Epithelial cell of esophagus (primary cell): ENCODE results near the gene UNC13C.

Source experiments
- DNase-seq: peaks from one replicate; pipeline ENCODE4 v3.0.0; 2010; ENCODE audit warnings: low read depth
- H3K4me3 ChIP-seq: 2 replicates; pipeline ENCODE4 v1.5.1; 2011; ENCODE audit warnings: mild to moderate bottlenecking, low read length, control low read depth
- CTCF ChIP-seq: IDR thresholded peaks from 2 replicates; pipeline ENCODE4 v1.5.1; 2011; ENCODE audit warnings: low read depth, mild to moderate bottlenecking, low read length, control low read depth, inconsistent platforms; ENCODE audit not compliant: insufficient read depth; ENCODE audit errors: missing control alignments

UNC13C gene

DNA sequence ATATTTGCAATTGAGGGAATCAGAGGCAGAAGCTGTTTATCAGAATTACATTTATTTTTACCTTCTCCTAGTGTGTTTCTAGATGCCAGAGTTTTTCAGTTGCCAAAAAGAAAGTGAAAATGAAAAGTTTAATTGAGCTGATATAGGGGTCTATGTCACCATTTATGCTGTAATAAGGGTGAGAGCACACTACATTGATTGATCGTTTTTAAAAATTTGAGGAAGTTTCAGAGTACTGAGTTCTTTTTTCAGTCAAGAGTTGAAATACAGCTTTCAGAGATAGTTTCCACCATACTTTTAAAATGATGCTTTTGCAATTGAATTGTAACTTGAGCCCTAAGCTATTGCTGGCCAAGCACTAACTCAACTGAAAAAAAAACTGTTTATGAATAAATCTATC, 326.9 kb downstream of the UNC13C start:
- no peak overlapping the region for H3K4me3 ChIP-seq
- TF ChIP-seq CTCF = no peak
- no peak for DNase-seq

DNA sequence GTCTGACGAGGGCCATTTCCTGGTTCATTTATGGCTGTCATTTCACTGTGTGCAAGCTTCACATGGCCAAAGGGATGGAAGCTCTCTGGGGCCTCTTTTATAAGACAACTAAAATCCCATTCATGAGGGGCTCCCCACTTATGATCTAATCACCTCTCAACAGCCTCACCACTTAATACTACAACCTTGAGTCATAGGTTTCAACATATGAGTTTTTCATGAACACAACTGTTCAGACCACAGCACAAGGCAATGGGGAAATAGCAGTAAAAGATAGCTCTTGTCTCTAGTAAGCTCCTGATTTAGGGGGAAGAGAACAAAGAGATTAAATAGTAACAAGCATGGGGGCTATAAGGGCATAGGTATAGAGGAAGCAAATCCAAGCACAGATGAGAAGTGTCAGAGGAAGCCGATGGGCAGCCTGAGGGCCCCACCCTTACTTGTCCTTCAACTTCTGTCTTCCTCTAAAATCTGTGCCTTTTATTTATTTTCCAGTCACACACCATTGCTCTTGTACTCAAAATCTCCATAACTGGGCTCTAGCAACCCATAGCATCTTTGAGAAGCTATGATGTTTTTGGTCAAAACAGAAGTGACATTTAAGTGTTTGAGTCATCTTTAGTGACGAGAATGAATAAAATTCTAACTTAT, 329.1 kb downstream of the UNC13C start:
- no peak overlapping the region for H3K4me3 ChIP-seq
- no peak for DNase-seq
- TF ChIP-seq CTCF = no peak

DNA sequence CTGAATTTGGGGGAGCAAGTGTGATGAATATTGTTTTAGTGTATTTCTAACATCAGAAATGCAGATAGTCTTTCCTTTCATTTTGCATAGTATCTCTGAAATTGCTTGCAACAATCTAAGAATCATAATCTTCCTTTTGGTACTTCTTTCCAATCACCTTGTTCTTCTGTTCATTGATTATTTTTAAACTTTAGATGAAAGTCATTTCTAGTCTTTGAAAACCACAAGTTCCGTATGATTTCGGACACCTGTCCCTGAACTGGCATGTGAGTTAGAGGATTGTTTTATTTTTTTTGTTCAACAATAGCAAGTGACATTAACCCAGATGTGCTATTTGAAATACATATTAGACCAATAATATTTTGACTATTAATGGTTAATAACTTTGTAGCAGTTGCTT, 329.7 kb downstream of the UNC13C start:
- TF ChIP-seq CTCF = no peak
- no peak overlapping the region for H3K4me3 ChIP-seq

GRCh38 chr15:54312528-54312927, 334.3 kb downstream of the UNC13C start:
- DNase-seq = no peak
- no peak for TF ChIP-seq CTCF
- no peak overlapping the region for H3K4me3 ChIP-seq

More for the DNA sequence above, 329.7 kb downstream of the UNC13C start:
- no peak for DNase-seq

DNA sequence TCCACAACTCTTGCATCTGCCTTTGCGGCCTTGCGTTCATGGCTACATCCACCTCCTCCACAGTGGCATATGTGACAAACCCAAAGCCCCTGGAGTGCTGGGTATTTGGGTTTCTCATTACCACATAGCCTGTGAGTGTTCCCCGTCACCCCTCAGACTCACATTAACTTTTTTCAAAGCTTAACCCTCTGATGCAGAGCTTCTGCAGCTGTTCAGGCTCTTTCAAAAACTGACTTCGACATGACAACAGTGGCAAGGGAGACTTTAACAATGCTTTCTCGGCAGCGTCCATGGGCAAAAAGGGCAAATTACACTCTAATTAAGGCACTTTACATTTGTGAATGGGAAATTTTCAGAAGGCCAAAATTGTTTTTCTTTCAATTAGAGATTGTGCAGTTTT, 343.2 kb downstream of the UNC13C start:
- no peak for TF ChIP-seq CTCF

GRCh38 chr15:54322341-54322740, 344.1 kb downstream of the UNC13C start:
- DNase-seq = no peak
- no peak overlapping the region for H3K4me3 ChIP-seq
- no peak for TF ChIP-seq CTCF

More for the DNA sequence above, 343.2 kb downstream of the UNC13C start:
- H3K4me3 ChIP-seq = no peak overlapping the region
- no peak for DNase-seq

DNA sequence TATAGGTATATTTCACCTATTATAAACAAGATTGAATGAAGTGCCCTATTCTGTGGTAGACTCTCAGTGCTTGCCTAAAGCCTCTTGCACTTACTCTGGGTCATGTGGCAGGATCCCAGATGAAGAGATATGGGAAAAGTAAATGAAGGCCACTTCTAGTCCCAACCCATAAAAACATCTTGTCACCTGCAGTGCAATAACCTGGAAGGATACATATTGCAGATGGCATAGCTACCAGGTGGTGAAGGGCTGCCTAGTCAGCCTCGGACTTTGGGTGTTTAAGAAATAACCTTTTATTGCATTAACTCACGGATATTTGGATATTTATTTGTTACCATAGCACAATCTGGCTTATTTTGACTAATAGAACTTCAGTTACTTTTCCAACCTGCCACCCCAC, 367.1 kb downstream of the UNC13C start:
- TF ChIP-seq CTCF = no peak
- DNase-seq = no peak

More for the DNA sequence above, 367.1 kb downstream of the UNC13C start:
- H3K4me3 ChIP-seq = no peak overlapping the region
